ENCODE results near the gene ZNF77.
"Not testable (repeated sequence)": the region's sequence is repeated elsewhere in the genome, so short reads cannot be mapped to it uniquely, and the experiment has no call there.

ZNF77 gene

GRCh38 chr19:2944775-2945574, at the start of gene ZNF77:
ZNF77 (minus strand) TSS chr19:2944971; CDS start chr19:2944840, 131 bp downstream.
- DNase-seq (ENCODE audit: low read depth in 1 of 2, low spot score in 1 of 2): peak; percentile 96 to 97

GRCh38 chr19:2993579-2993978, 48.8 kb upstream of the ZNF77 start:
- DNase-seq (ENCODE audit: low read depth in 1 of 2, low spot score in 1 of 2): no peak

DNA sequence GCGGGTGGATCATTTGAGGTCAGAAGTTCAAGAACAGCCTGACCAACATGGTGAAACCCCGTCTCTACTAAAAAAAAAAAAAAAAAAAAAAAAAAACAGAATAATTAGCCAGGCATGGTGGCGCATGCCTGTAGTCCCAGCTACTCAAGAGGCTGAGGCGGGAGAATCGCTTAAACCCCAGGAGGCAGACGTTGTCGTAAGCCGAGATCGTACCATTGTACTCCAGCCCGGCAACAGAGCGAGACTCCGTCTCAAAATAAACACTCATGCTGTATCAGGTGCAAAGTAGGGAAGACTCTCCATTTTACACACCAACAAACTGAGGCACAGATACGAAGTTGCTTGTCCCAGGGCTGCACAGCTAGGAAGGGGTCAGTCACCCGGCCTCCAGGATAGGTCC, 48.2 kb upstream of the ZNF77 start:
- no peak for DNase-seq (ENCODE audit: low read depth in 1 of 2, low spot score in 1 of 2)

DNA sequence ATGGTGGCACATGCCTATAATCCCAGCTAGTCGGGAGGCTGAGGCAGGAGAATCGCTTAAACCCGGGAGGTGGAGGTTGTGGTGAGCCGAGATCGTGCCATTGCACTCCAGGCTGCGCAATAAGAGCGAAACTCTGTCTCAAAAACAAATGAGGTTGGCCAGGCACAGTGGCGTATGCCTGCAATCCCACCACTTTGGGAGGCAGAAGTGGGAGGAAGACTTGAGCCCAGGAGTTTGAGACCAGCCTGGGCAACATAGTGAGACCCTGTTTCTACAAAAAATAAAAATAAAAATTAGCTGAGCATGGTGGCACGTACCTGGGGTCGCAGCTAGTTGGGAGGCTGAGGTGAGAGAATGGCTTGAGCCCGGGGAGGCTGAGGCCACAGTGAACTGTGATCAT, 47.6 kb upstream of the ZNF77 start:
- not testable (repeated sequence) for DNase-seq (ENCODE audit: low read depth in 1 of 2, low spot score in 1 of 2)

DNA sequence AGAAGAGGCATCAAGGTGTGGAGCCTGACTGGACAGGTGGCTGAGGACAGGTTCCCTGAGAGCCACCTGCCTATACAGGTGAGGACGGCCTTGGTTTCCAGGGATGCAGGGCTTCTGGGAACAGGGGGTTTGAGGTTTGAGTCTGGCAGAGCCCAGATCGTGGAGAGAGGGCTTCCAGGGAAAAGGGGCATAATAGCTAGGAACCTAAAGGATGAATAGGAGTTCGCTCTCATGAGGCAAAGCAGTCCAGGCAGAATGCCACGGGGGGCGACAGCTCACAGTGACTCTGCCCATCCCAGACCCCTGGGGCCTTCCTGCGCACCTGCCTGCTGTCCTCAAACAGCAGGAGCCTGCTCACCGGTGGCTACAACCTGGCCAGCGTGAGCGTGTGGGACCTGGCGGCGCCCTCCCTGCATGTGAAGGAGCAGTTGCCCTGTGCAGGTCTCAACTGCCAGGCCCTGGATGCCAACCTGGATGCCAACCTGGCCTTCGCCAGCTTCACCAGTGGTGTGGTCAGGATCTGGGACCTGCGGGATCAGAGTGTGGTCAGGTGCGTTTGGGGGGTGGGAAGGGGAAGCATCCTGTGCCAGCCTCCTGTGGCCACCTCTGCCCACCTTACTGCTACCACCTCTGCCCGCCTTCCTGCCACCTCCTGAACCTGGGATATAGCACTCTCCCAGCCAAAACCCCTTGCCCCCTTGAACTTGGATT, 44.6 kb upstream of the ZNF77 start:
- no peak for DNase-seq (ENCODE audit: low read depth in 1 of 2, low spot score in 1 of 2)

DNA sequence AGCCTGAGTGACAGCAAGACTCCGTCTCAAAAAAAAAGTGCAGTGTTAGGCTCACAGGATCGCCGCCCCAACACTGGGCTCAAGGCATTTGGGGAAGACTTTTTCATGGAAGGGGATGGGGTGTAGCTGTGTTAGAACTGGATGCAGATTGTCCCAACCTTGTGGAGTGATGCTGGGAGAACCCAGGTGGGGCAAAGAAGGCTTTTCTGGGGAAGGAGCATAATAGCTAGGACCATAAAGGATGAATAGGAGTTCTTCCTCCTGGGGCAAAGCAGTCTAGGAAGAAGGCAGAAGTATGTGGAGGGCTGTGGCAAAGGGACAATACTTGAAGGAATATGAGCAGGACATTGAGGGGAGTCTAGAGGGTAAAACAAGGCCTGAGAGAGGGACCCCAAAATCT, 43.8 kb upstream of the ZNF77 start:
- no peak for DNase-seq (ENCODE audit: low read depth in 1 of 2, low spot score in 1 of 2)

DNA sequence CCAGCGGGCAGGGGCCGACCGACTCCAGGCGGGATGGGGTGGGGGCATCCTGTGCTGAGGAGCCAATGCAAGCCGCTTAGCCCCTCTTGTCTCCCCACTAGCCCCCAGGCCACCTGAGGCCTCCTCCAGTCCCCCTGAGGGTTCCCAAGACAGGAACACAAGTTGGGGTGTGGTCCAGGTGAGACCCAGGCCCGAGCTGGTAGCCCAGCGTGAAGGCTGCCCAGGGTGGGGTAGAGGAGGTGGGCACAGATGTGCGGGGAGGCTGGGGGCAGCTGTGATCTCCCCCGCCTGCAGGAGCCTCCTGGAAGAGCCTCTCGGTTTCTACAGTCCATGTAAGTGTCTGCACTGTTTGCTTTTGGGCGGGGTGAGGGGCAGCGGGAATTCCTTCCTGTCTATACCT, 43.0 kb upstream of the ZNF77 start:
- no peak for DNase-seq (ENCODE audit: low read depth in 1 of 2, low spot score in 1 of 2)

GRCh38 chr19:2986951-2987524, 42.3 kb upstream of the ZNF77 start:
- DNase-seq (ENCODE audit: low read depth in 1 of 2, low spot score in 1 of 2): no peak

GRCh38 chr19:2984215-2984528, 39.4 kb upstream of the ZNF77 start:
- DNase-seq (ENCODE audit: low read depth in 1 of 2, low spot score in 1 of 2): no peak

GRCh38 chr19:2983351-2984214, 38.8 kb upstream of the ZNF77 start:
- no peak for DNase-seq (ENCODE audit: low read depth in 1 of 2, low spot score in 1 of 2)

- no peak for DNase-seq (ENCODE audit: low read depth in 1 of 2, low spot score in 1 of 2)
Observed at GRCh38 chr19:2982983-2983350, 38.2 kb upstream of the ZNF77 start.

DNA sequence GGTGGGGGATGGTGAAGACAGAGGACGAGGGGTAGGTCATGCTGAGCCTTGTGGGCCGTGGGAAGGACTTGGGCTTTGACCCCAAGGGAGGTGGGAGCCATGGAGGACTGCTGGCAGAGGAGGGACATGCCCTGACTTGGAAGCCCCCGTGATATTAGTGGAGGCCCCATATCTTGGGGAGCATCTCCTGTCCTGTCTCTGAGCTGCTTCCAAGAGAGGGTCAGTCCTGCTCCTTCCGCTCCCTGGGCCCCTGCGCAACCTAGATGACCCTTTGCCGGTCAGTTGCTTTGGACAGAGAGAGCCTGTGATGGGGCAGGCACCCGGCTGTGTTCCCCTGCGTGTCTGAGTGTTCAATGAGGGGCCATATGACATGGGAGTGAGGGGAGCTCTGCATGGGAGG, 37.8 kb upstream of the ZNF77 start:
- no peak for DNase-seq (ENCODE audit: low read depth in 1 of 2, low spot score in 1 of 2)

- no peak for DNase-seq (ENCODE audit: low read depth in 1 of 2, low spot score in 1 of 2)
Observed at GRCh38 chr19:2981898-2982297, 37.1 kb upstream of the ZNF77 start.

DNA sequence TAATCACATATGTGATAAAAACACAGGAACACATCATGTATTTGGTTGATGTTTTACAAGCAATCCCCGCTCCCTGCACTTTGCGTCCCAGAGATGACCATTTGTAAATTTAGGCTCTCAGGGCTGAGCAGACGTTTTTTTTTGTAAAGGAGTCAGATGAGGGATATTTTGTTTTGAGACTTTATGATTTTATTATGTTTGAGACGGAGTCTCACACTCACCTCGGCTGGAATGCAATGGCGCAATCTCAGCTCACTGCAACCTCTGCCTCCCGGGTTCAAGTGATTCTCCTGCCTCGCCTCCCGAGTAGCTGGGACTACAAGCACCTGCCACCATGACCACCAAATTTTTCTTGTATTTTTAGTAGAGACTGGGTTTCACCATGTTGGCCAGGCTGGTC, 34.0 kb upstream of the ZNF77 start:
- no peak for DNase-seq (ENCODE audit: low read depth in 1 of 2, low spot score in 1 of 2)

DNA sequence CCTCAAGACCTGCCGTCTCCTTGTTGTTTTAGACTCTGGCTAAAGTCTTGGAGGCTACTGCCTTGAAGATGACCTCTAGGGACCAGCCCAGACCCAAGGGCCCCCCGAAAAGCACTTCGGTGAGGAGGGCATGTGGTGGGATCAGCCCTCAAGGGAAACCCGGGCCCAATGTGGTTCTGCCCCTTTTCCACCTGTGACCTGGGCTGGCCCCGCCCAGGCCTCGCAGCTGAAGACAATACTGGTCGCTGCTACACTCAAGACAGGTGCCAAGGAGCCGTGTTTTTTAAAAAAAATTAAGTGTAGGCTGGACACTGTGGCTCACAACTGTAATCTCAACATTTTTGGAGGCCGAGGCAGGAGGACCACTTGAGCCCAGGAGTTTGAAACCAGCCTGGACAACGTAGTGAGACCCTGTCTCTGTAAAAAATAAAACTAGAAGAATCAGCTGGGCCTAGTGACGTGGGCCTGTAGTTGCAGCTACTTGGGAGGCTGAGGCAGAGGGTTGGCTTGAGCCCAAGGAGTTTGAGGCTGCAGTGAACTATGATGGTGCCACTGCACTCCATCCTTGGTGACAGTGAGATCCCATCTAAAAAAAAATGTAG, 33.5 kb upstream of the ZNF77 start:
- DNase-seq (ENCODE audit: low read depth in 1 of 2, low spot score in 1 of 2): no peak

GRCh38 chr19:2977746-2978138, 33.0 kb upstream of the ZNF77 start:
- DNase-seq (ENCODE audit: low read depth in 1 of 2, low spot score in 1 of 2): no peak

- peak; percentile 85 to 88 for DNase-seq (ENCODE audit: low read depth in 1 of 2, low spot score in 1 of 2)
Observed at GRCh38 chr19:2977001-2977745, 32.4 kb upstream of the ZNF77 start, which contains the start of gene TLE6. TLE6 (plus strand) TSS chr19:2977564; CDS start chr19:2978234, 670 bp downstream.

DNA sequence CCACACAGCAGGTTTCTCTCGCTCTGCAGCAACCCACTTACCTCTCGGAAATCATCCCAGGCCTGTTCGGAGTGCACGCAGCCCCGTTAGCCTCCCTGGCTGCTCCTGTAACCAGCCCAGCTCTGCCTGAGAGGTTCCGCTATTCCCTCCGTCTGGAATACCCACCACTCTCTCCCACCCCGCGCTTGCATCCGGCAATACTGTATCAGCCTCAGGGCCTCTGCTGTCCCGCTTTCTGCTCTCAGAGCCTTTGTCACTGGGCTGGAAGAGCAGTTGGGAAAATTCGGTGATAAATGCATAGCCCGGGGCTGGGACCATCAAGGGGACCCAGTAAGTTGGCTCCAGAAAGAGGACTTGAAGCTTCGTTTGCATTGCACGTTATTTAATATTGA, 31.8 kb upstream of the ZNF77 start:
- DNase-seq (ENCODE audit: low read depth in 1 of 2, low spot score in 1 of 2): no peak

DNA sequence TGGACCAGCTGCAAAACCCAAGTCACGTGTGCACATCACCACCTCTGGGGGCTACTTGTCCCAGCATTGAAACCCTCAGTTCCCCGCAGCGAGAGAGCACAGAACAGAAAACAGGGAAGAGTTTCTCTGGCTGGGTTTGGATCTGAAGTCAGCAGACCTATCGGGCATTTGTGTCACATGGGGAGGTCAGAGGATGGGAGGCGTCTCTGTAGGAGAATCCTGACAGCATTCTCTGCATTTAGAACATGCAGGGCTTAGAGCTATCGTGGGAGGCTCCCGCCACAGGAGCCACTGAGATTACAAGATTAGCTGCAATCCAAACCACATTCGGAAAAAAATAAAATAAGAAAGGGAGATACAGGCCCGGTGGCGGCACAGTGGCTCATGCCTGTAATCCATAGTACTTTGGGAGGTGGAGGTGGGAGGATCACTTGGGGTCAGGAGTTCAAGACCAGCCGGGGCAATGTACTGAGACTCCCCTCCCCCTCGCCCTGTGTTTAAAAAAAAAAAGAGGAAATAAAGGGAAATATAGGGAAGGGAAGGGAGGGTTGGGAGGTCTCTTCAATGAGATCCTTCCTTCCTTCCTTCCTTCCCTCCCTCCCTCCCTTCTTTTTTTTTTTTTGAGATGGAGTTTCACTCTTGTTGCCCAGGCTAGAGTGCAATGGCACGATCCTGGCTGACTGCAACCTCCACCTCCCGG, 29.7 kb upstream of the ZNF77 start:
- no peak for DNase-seq (ENCODE audit: low read depth in 1 of 2, low spot score in 1 of 2)

GRCh38 chr19:2973229-2973628, 28.5 kb upstream of the ZNF77 start:
- no peak for DNase-seq (ENCODE audit: low read depth in 1 of 2, low spot score in 1 of 2)

Measured in stimulated activated CD4-positive, alpha-beta T cell treated with anti-CD3 and anti-CD28 coated beads, Interleukin-15, amount 100 ng/mL, for 1 hour (primary cell).